NB4 (cell line): ENCODE results near the gene LMTK2.
A peak's percentile ranks its signal among the peaks of the same experiment; 100 is the strongest.

Source experiments
- DNase-seq: peaks from one replicate; pipeline ENCODE4 v3.0.0; 2010; ENCODE audit warnings: low read depth
- H3K4me3 ChIP-seq: one replicate; pipeline ENCODE4 v1.5.1; 2011; ENCODE audit warnings: mild to moderate bottlenecking, low read depth, low read length, moderate library complexity
- CTCF ChIP-seq: IDR thresholded peaks from one replicate; pipeline ENCODE4 v1.5.1; 2012; ENCODE audit warnings: low read depth, low read length
- MYC ChIP-seq: IDR thresholded peaks from 2 replicates; pipeline ENCODE4 v1.6.1; 2011; ENCODE audit warnings: low read depth, low read length
- POLR2A ChIP-seq: IDR thresholded peaks from 2 replicates; pipeline ENCODE4 v1.6.1; 2011; ENCODE audit warnings: mild to moderate bottlenecking; ENCODE audit not compliant: insufficient read length; ENCODE audit errors: extremely low read depth
- TF ChIP-seq, protein P1 (sequence below): IDR thresholded peaks from 2 replicates; pipeline ENCODE4 v1.6.1; 2011; ENCODE audit warnings: low read depth, low read length

The LMTK2 gene

GRCh38 chr7:98106647-98107312 is at the start of gene LMTK2:
TSS of gene LMTK2 (plus strand) at chr7:98106862. CDS start at chr7:98107178, 316 bp downstream.
- peak; percentile 95 for DNase-seq
- TF ChIP-seq POLR2A (peak; percentile 94), CTCF (peak; percentile 90), MYC (peak; percentile 20; the same call in 1 of the 2 replicates)
- TF ChIP-seq, protein P1, sequence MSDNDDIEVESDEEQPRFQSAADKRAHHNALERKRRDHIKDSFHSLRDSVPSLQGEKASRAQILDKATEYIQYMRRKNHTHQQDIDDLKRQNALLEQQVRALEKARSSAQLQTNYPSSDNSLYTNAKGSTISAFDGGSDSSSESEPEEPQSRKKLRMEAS, result peak; percentile 86
- peak within 1 kb of the TSS; percentile 60 for H3K4me3 ChIP-seq

DNA sequence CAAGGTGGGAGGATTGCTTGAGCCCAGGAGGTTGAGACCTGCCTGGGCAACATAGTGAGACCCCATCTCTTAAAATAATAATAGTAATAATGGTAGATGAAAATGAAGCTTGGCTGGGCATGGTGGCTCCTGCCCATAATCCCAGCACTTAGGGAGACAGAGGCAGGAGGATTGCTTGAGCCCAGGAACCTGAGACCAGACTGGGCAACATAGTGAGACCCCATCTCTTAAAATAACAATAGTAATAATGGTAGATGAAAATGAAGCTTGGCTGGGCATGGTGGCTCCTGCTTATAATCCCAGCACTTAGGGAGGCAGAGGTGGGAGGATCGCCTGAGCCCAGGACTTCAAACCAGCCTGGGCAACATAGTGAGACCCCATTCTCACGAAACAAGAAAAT is 49.5 kb upstream of the LMTK2 start:
- no peak for DNase-seq

GRCh38 chr7:98058186-98058585 is 48.5 kb upstream of the LMTK2 start:
- DNase-seq, result no peak
- no peak for TF ChIP-seq CTCF
- TF ChIP-seq POLR2A, result no peak
- TF ChIP-seq, protein P1, result no peak
- no peak for TF ChIP-seq MYC
- H3K4me3 ChIP-seq, result no peak overlapping the region

More for the DNA sequence above, 49.5 kb upstream of the LMTK2 start:
- H3K4me3 ChIP-seq, result no peak overlapping the region
- TF ChIP-seq POLR2A (no peak), CTCF (no peak), MYC (no peak)
- TF ChIP-seq, protein P1, result no peak

- no peak for TF ChIP-seq CTCF
- no peak for DNase-seq
- H3K4me3 ChIP-seq, result no peak overlapping the region
These were observed 42.4 kb upstream of the LMTK2 start for GRCh38 chr7:98064233-98064632.

- TF ChIP-seq, protein P1, result no peak
- TF ChIP-seq CTCF, result no peak
- TF ChIP-seq MYC, result no peak
- no peak for TF ChIP-seq POLR2A
- no peak overlapping the region for H3K4me3 ChIP-seq
- no peak for DNase-seq
These were observed 40.5 kb upstream of the LMTK2 start for GRCh38 chr7:98066208-98066607.
